Uterus (tissue), 2 donors: ENCODE measurements around the gene TTLL6.

Source experiments
- POLR2A ChIP-seq, 2 donors: fragments of 450-650 bp; IDR thresholded peaks; one replicate each; pipeline ENCODE4 v1.6.1; 2016; ENCODE audit warnings: antibody characterized with exemption in 2 of 2, mild to moderate bottlenecking in 1 of 2, moderate library complexity in 1 of 2
- TF ChIP-seq, protein P1 (sequence below), 4 experiments: fragments of 200-600 bp in 2 of 4; fragments of 450-650 bp in 2 of 4; sonication (generic) in 2 of 4; IDR thresholded peaks; one replicate each; pipeline ENCODE4 v1.5.1; 2016 to 2019; ENCODE audit warnings: antibody characterized with exemption in 4 of 4, mild to moderate bottlenecking in 2 of 4, moderate library complexity in 1 of 4

DNA sequence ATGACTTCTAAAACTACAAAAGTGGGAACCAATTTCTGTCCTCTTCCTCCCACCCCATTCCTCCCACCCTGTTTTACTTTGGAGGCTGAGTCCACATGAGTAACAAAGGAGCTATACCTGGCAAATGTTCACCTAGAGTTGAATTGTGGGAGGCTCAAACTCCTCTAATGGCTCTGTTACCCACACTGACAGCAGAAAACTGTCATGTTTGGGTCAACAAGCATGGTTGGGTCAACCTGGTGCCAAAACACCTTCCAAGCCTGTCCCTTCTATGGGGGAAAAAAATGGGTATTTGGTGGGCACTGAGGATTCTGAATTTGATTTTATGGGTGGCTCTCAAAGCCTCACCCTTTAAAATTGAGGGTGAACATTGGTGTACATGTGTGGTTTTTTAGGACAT is 76.5 kb downstream of the TTLL6 start:
- TF ChIP-seq, protein P1, sequence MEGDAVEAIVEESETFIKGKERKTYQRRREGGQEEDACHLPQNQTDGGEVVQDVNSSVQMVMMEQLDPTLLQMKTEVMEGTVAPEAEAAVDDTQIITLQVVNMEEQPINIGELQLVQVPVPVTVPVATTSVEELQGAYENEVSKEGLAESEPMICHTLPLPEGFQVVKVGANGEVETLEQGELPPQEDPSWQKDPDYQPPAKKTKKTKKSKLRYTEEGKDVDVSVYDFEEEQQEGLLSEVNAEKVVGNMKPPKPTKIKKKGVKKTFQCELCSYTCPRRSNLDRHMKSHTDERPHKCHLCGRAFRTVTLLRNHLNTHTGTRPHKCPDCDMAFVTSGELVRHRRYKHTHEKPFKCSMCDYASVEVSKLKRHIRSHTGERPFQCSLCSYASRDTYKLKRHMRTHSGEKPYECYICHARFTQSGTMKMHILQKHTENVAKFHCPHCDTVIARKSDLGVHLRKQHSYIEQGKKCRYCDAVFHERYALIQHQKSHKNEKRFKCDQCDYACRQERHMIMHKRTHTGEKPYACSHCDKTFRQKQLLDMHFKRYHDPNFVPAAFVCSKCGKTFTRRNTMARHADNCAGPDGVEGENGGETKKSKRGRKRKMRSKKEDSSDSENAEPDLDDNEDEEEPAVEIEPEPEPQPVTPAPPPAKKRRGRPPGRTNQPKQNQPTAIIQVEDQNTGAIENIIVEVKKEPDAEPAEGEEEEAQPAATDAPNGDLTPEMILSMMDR (IDR thresholded peaks at IDR 0.05), result no peak
- TF ChIP-seq POLR2A (IDR thresholded peaks at IDR 0.05), result no peak
